Activated CD8-positive, alpha-beta T cell treated with anti-CD3 and anti-CD28 coated beads for 36 hours (primary cell): Measurements from ENCODE around the gene NUDT8. TPM values are rescaled to one million over a fixed set of nuclear protein-coding genes. Genes with fewer than 3 reads are reported as not detected.

Source experiments
- ATAC-seq: fragments of 200-7000 bp; cut with Tn5 transposase; one replicate; pipeline ENCODE4 v1.10.0; 2021; ENCODE audit warnings: mild to moderate bottlenecking, moderate library complexity
- CTCF ChIA-PET: fragments of 350-600 bp; sonication (Branson Sonifier 250); formaldehyde crosslinking; loops from one replicate; lab custom pipeline; 2021; ENCODE audit warnings: antibody characterized with exemption; lab: Charles Lee
- POLR2A ChIA-PET: fragments of 350-600 bp; sonication (Branson Sonifier 250); formaldehyde crosslinking; loops from one replicate; lab custom pipeline; 2021; ENCODE audit warnings: antibody characterized with exemption; lab: Charles Lee
- DNase-seq: peaks from one replicate; pipeline ENCODE4 v3.0.0-alpha.2; 2020
- H3K27ac Mint-ChIP-seq: one replicate; pipeline ENCODE4 v1.8.0; 2021; ENCODE audit warnings: mild to moderate bottlenecking, mixed read lengths
- H3K27me3 Mint-ChIP-seq: one replicate; pipeline ENCODE4 v1.8.0; 2021; ENCODE audit warnings: mixed read lengths
- H3K36me3 Mint-ChIP-seq: one replicate; pipeline ENCODE4 v1.8.0; 2021; ENCODE audit warnings: low read depth, mixed read lengths
- H3K4me1 Mint-ChIP-seq: one replicate; pipeline ENCODE4 v1.8.0; 2021; ENCODE audit warnings: low read depth, mixed read lengths
- H3K4me3 Mint-ChIP-seq: one replicate; pipeline ENCODE4 v1.8.0; 2021; ENCODE audit warnings: mild to moderate bottlenecking, moderate library complexity, mixed read lengths
- H3K9me3 Mint-ChIP-seq: one replicate; pipeline ENCODE4 v1.8.0; 2021; ENCODE audit warnings: mixed read lengths
- intact Hi-C: fragments of 100-400 bp; cut with micrococcal nuclease; formaldehyde crosslinking; loops from one replicate; pipeline ENCODE4 v1.10.0; 2022
- total RNA-seq, 2 experiments: library from RNA; stranded (reverse); gene quantifications; one replicate each; pipeline ENCODE4 v1.2.3, GENCODE V29; 2021
- TF ChIP-seq, protein P1 (sequence below): fragments of 200-600 bp; IDR thresholded peaks from one replicate; pipeline ENCODE4 v1.8.0; 2022; ENCODE audit warnings: antibody characterized with exemption, mild to moderate bottlenecking

NUDT8 gene
- total RNA-seq, 2 experiments from 2014 or later, result 35.5 to 39.5 TPM

DNA sequence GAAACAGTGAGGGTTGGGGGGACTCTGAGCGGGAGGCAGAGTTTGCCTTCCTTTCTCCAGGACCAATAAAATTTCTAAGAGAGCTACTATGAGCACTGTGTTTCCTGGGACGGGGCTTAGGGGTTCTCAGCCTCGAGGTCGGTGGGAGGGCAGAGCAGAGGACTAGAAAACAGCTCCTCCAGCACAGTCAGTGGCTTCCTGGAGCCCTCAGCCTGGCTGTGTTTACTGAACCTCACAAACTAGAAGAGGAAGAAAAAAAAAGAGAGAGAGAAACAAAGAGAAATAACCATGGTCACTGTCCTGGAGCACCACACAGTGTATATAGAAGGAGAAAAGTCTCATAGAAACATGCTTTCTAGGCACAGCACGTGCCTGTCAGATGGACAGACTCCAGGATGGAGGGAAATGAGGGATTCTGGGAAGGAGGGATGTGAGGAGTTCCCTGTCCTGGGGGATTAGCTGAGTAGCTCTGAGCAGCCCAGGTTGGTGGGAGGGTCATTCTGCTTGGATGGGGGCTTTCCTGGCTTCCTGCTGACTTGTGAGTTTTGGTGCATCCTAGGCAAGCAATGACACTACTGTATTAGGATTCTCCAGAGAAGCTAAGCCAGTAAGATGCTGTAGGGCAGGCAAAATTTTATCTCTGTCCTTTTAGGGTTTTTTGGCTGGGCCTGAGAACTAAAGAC, 43.0 kb downstream of the NUDT8 start:
- H3K4me3 Mint-ChIP-seq, result no peak overlapping the region
- intact Hi-C loops, result no loop called here
- H3K27me3 Mint-ChIP-seq, result no peaks in the 10 kb centered on the region
- ChIA-PET POLR2A (interaction anchor here (0.7 kb wide), 1 partner anchor 101 kb away, joined by 3 read pairs; no protein-coding TSS in a partner anchor), CTCF (interaction anchor here (0.7 kb wide), 1 partner anchor 43 kb away, joined by 3 read pairs; the partner anchor contains the start of gene NUDT8)
- DNase-seq, result no peak
- H3K9me3 Mint-ChIP-seq, result peaks cover 8% of the 10 kb centered on the region
- peaks cover 44% of the 10 kb centered on the region for H3K36me3 Mint-ChIP-seq
- TF ChIP-seq, protein P1, sequence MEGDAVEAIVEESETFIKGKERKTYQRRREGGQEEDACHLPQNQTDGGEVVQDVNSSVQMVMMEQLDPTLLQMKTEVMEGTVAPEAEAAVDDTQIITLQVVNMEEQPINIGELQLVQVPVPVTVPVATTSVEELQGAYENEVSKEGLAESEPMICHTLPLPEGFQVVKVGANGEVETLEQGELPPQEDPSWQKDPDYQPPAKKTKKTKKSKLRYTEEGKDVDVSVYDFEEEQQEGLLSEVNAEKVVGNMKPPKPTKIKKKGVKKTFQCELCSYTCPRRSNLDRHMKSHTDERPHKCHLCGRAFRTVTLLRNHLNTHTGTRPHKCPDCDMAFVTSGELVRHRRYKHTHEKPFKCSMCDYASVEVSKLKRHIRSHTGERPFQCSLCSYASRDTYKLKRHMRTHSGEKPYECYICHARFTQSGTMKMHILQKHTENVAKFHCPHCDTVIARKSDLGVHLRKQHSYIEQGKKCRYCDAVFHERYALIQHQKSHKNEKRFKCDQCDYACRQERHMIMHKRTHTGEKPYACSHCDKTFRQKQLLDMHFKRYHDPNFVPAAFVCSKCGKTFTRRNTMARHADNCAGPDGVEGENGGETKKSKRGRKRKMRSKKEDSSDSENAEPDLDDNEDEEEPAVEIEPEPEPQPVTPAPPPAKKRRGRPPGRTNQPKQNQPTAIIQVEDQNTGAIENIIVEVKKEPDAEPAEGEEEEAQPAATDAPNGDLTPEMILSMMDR, result no peak
- peak overlapping the region; percentile 69 for H3K27ac Mint-ChIP-seq
- H3K4me1 Mint-ChIP-seq, result peaks cover 31% of the 10 kb centered on the region
- ATAC-seq, result no peak

DNA sequence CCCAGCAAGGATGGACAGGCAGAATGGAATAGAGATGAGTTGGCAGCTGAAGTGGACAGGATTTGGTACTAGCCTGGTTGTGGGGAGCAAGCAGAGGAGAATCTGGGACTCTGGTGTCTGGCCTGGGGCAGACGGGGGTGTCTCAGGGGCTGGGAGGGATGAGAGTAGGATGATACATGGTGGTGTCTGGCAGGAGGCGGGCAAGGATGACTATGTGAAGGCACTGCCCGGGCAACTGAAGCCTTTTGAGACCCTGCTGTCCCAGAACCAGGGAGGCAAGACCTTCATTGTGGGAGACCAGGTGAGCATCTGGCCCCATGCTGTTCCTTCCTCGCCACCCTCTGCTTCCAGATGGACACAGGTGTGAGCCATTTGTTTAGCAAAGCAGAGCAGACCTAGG, 43.8 kb downstream of the NUDT8 start:
- peak overlapping the region; percentile 9 for H3K27ac Mint-ChIP-seq
- ATAC-seq, result no peak
- H3K4me1 Mint-ChIP-seq, result peaks cover 31% of the 10 kb centered on the region
- ChIA-PET POLR2A (interaction anchor here (0.8 kb wide), 1 partner anchor 66 kb away, joined by 3 read pairs; no protein-coding TSS in a partner anchor), CTCF (no interaction called here)
- peaks cover 2% of the 10 kb centered on the region for H3K27me3 Mint-ChIP-seq
- H3K9me3 Mint-ChIP-seq, result peaks cover 8% of the 10 kb centered on the region
- TF ChIP-seq, protein P1, result no peak
- intact Hi-C loops, result no loop called here
- H3K36me3 Mint-ChIP-seq, result peaks cover 44% of the 10 kb centered on the region
- no peak for DNase-seq
- H3K4me3 Mint-ChIP-seq, result peak overlapping the region; percentile 86

DNA sequence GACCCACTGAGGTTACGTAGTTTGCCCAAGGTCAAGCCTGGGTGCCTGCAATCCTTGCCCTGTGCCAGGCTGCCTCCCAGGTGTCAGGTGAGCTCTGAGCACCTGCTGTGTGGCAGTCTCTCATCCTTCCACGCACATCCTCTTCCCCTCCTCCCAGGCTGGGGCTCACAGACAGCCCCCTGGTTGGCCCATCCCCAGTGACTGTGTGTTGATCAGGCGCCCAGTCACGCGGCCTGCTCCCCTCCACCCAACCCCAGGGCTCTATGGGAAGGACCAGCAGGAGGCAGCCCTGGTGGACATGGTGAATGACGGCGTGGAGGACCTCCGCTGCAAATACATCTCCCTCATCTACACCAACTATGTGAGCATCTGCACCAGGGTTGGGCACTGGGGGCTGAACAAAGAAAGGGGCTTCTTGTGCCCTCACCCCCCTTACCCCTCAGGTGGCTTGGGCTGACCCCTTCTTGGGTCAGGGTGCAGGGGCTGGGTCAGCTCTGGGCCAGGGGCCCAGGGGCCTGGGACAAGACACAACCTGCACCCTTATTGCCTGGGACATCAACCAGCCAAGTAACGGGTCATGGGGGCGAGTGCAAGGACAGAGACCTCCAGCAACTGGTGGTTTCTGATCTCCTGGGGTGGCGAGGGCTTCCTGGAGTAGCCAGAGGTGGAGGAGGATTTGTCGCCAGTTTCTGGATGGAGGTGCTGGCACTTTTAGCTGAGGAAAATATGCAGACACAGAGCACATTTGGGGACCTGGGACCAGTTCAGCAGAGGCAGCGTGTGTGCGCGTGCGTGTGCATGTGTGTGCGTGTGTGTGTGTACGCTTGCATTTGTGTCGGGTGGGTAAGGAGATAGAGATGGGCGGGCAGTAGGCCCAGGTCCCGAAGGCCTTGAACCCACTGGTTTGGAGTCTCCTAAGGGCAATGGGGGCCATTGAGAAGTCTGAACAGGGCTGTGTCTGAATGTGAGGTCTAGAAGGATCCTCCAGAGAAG, 44.6 kb downstream of the NUDT8 start:
- ChIA-PET CTCF (interaction anchor here (1.3 to 3.6 kb wide), 2 partner anchors 12 to 29 kb away, joined by 4 to 18 read pairs; no protein-coding TSS in a partner anchor), POLR2A (interaction anchor here (0.5 to 1.8 kb wide), 5 partner anchors 11 to 404 kb away, joined by 3 to 5 read pairs (median 3); no protein-coding TSS in a partner anchor)
- ATAC-seq (no peak), DNase-seq (no peak)
- TF ChIP-seq, protein P1, result no peak
- Mint-ChIP-seq H3K27ac (peak overlapping the region; percentile 84), H3K9me3 (peaks cover 8% of the 10 kb centered on the region), H3K27me3 (peaks cover 4% of the 10 kb centered on the region), H3K36me3 (peaks cover 44% of the 10 kb centered on the region), H3K4me3 (peak overlapping the region; percentile 86), H3K4me1 (peaks cover 31% of the 10 kb centered on the region)
- intact Hi-C loops, result no loop called here

DNA sequence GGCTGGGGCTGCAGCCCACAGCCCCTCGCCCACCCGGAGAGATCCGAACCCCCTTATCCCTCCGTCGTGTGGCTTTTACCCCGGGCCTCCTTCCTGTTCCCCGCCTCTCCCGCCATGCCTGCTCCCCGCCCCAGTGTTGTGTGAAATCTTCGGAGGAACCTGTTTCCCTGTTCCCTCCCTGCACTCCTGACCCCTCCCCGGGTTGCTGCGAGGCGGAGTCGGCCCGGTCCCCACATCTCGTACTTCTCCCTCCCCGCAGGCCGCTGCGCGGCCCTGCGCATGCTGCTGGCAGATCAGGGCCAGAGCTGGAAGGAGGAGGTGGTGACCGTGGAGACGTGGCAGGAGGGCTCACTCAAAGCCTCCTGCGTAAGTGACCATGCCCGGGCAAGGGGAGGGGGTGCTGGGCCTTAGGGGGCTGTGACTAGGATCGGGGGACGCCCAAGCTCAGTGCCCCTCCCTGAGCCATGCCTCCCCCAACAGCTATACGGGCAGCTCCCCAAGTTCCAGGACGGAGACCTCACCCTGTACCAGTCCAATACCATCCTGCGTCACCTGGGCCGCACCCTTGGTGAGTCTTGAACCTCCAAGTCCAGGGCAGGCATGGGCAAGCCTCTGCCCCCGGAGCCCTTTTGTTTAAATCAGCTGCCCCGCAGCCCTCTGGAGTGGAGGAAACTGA, 45.4 kb downstream of the NUDT8 start:
- Mint-ChIP-seq H3K27ac (peak overlapping the region; percentile 84), H3K4me1 (peaks cover 39% of the 10 kb centered on the region), H3K4me3 (peak overlapping the region; percentile 86), H3K9me3 (peaks cover 8% of the 10 kb centered on the region), H3K36me3 (peaks cover 44% of the 10 kb centered on the region), H3K27me3 (peaks cover 7% of the 10 kb centered on the region)
- ChIA-PET CTCF (interaction anchor here (0.7 to 3.6 kb wide), 6 partner anchors 11 to 267 kb away, joined by 3 to 18 read pairs (median 4); no protein-coding TSS in a partner anchor), POLR2A (interaction anchor here (0.5 to 2.5 kb wide), 7 partner anchors 11 to 405 kb away, joined by 3 to 8 read pairs (median 4); partner anchors contain the start of gene NUDT8)
- intact Hi-C loops, result no loop called here
- ATAC-seq (peak; percentile 6), DNase-seq (peak; percentile 41)
- TF ChIP-seq, protein P1, result no peak
